PFSK-1 (cell line): ENCODE results near the gene MYO1G.

Source experiments
- POLR2AphosphoS5 ChIP-seq: IDR thresholded peaks from 2 replicates; pipeline ENCODE4 v1.6.1; 2012; ENCODE audit warnings: low read depth, mild to moderate bottlenecking, control low read depth, low read length, moderate library complexity
- REST ChIP-seq, 2 experiments: IDR thresholded peaks; 2 replicates each; pipeline versions ENCODE4 v1.6.1 to v1.8.0; 2011 to 2012; ENCODE audit warnings: low read depth in 2 of 2, low read length in 2 of 2, control low read depth in 1 of 2, inconsistent platforms in 1 of 2, mild to moderate bottlenecking in 1 of 2, moderate library complexity in 1 of 2; ENCODE audit not compliant: insufficient read depth in 1 of 2

GRCh38 chr7:44977304-44977958 lies 1.4 kb downstream of the MYO1G start:
- no peak for TF ChIP-seq REST (IDR thresholded peaks at IDR 0.05; ENCODE audit: insufficient read depth in 1 of 2, low read depth in 2 of 2, low read length in 2 of 2)
- no peak for TF ChIP-seq POLR2AphosphoS5
